GM21360 (cell line): Measurements from ENCODE around the gene ATF5.
"Not testable (repeated sequence)": the region's sequence is repeated elsewhere in the genome, so short reads cannot be mapped to it uniquely, and the experiment has no call there.

Experiments
- ATAC-seq: cut with Tn5 transposase; IDR thresholded peaks from one replicate; pipeline ENCODE4 v1.9.1; 2021; ENCODE audit warnings: mild to moderate bottlenecking, moderate library complexity; ENCODE audit not compliant: unreplicated experiment

Gene ATF5

GRCh38 chr19:49940482-49940791 lies 11.4 kb downstream of the ATF5 start:
- no peak for ATAC-seq

DNA sequence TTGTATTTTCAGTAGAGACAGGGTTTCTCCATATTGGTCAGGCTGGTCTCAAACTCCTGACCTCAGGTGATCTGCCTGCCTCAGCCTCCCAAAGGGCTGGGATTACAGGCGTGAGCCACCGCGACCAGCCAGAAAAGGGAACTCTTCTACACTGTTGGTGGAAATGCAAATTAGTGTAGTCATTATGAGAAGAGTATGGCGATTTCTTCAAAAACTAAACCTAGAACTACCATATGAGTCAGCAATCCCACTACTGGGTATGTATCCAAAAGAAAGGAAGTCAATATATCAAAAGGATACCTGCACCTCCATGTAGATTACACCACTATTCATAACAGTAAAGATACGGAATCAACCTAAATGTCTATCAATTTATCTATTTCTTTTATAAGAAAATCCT lies 15.6 kb downstream of the ATF5 start:
- ATAC-seq = not testable (repeated sequence)

GRCh38 chr19:49946415-49946814 lies 17.4 kb downstream of the ATF5 start:
- no peak for ATAC-seq

DNA sequence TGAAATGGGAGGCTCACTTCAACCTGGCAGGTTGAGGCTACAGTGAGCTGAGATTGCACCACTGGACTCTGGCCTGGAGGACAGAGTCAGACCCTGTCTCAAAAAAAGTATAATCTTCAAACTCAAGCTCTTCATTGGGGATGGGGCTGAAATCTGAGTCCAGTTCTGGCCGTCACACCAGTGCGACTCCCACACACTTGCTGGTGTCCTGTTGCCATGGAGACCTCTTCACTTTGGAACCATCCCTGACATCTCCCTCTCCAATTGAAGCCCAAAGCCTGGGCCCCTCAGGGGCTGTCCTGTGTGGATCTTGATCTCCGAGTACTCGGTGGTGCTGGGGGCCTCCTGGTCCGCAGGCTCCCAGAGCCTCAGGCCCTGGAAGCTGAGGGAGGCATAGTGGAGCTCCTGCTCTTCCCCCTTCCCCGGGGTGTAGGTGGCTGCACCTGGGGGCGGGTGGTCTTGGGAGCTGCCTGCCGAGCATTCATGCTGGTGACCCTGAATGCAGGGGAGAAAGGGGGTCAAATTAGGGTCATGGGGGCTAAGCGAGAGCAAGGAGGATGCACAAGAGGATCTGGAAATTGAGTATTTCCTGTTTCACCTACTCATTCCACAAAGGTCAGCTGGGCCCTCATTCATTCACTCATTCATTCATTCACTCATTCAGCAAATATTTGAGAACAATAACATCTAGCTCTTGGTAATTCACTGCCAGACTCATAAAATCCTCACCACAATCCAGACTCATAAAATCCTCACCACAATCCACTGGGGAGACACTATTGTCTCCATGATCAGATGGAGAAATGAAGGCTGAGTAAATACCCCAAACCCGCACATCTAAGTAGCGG lies 21.0 kb downstream of the ATF5 start:
- no peak for ATAC-seq

DNA sequence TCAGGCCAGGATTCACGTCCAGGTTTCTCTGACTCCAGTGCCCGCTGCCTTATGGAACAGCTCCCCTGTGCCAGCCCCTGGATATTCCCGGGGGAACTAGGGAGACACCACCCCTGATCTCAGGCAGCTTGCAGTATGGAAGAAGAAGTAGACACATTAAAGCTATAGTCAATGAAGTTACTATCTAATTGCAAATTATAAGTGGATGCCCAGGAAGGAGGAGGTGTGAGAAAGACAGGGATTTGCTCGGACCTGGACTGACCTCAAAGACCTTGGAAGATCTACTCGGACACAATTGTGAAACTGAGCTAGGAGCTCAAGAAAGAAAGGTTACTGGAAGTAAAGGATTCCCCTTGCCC lies 21.6 kb downstream of the ATF5 start:
- ATAC-seq = no peak

DNA sequence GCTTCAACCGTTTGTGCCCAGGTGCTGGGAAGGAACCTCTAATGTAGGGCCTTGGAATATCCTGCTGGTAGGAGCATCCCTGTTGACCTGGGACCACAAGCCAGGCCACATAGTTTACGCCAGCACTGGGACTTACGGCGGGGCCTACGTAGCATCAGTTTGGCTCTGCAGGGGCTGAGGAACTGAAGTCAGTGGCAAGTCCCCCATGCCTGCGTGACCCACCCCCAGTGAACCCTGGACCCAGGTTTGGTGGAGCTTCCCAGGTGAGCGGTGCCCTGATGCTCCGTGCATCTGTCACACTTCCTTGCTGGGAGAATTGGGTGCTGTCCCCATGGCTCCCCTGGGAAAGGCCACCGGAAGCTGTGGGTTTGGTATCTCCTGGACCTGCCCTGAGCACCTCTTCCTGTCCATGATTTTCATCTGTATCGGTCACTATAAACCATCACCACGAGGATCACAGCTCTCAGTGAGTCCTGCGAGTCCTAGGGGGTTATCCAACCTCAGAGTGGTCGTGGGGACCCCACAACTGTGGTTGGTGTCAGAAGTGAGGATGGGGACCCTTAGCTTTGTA lies 22.0 kb downstream of the ATF5 start:
- no peak for ATAC-seq

DNA sequence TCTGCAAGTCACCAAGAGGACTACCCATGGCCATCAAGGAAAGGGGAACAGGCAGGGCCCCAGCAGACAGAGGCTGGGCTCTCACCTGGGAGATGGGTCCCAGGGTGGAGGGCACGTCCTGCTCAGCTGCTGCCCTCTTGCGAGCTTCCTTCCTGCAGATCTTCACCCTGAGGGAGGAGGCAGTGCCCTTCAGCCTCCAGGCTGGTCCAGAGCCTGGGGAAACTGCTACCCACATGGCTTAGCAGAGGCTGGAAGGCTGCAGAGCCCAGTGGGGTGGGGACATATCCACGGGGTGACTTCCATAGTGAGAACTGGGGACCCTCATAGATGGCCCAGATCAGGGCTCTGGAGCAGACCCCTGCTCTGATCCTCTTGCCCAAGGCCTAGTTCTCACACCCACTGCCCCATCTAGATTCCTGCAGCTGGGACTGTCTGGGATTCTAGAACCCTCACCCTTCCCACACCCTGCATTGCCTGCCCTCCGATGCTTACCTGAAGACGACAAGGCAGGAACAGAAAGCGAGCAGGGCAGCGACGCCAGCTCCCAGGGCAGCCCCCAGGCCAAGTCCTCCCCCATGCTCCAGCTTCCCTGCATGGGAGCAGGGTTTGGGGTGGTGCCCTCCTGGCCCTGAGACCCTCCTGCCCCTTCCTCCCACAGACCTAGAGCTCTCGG lies 22.9 kb downstream of the ATF5 start:
- ATAC-seq = no peak

DNA sequence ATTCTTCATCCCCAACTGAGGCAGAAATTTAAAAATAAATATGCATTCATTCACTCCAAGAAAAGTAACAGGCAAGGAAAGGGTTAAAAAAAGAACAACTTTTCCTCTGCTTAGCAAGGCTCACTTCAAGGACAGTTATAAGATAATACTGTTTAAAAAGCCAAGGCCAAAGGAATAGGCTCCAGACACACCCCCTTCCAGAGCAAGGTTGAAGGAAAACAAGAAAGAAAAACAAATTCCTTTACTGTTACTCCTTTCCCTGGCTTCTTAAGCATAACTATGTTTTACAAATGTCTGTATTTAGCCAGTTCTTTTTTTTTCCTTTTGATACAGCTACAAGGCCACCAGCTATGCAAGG lies 23.5 kb downstream of the ATF5 start:
- no peak for ATAC-seq

GRCh38 chr19:49952906-49953305 lies 23.9 kb downstream of the ATF5 start:
- no peak for ATAC-seq

DNA sequence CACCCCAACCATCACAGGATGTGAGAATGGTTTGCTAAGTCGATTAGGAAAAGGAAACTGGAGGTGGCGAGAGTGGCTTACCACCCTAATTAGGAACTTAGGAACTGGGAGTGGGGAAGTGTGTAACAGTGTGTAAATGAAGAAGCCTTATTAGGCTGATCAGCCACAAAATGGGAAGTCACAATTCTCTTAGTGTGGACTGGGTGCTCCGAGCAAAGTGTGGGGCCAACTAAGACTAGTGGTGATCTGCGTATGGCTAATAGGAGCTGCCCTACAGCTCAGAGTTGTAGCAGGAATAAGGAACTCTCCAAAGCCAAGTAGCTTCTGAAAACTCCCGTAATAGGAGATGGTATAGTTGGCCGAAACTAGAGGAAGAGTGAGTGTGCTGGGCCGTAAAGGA lies 24.4 kb downstream of the ATF5 start:
- ATAC-seq = no peak

- ATAC-seq = no peak
Measured at GRCh38 chr19:49954092-49954829, 25.3 kb downstream of the ATF5 start.

DNA sequence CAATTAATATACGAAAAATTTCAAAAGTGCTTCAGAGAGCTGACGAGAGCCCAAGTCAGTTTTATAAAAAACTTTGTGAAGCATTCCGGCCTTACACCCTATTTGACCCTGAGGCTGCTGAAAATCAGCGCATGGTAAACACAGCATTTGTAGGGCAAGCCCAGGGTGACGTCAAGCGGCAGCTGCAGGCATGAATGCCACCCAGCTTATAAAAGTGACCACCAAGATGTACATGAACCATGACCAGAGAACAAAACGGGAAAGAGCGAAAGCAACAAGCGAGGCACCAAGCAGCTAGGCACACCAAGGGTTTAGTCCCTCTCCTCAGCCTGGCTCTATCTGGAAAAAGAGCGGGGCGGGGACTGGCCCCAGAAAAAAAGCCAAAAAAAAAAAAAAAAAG lies 25.9 kb downstream of the ATF5 start:
- no peak for ATAC-seq

DNA sequence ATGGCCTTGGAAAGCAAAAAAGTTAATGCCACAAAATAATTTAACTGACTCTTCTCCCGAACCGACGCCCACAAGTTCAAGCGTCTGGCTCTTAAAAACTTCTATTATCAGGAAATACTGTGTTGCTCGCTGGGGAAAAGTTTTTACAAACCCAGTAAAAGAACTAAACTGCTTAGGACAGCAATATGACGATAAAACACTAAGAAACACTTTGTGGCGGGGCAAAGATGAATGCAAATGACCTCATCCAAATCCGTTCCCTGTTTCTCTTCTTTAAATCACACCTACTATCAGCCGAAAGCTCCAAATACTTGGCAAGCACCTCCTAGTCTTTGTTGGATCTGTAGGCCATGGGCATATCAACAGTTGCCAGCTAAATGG lies 27.1 kb downstream of the ATF5 start:
- ATAC-seq = no peak

GRCh38 chr19:49957262-49957915 lies 28.4 kb downstream of the ATF5 start:
- no peak for ATAC-seq

- ATAC-seq = not testable (repeated sequence)
Measured at GRCh38 chr19:49958144-49958543, 29.1 kb downstream of the ATF5 start.

GRCh38 chr19:49958596-49958995 lies 29.6 kb downstream of the ATF5 start:
- not testable (repeated sequence) for ATAC-seq

DNA sequence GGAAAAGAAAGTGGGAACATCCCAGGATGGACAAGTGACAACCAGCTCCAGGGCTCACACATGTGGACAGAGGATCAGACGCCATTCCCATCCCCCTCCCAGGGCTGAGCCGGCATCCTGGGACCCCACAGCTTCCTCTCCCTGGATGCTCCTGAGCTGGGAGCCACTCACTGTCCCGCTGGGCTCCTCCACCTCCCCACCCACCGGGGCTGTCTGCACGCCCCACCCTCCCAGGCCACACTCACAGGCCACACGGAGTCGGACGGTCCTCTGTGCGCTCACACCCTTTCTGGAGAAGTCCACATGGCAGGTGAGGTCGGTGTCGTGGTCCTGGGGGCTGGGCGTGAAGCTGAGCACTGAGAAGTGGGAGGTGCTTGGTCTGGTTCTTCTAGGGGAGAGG lies 30.9 kb downstream of the ATF5 start:
- not testable (repeated sequence) for ATAC-seq

DNA sequence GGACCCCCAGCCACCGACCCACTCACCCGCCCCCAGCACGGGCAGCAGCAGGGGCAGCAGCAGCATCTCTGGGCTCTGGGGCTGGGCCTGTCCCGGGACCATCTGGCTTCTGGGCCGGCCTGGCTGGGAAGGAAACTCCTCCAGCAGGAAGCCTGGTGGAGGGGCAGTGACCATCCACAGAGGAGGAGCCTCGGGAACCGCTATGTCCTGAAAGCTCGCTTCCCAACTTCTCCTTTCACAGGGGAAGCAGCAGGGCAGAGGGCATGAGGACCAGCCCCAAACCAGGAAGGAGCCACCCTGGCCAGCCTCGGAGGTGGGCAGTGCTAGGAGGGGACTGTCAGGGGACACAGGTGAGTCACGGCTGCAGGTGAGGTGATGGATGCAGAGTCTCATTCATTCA lies 32.0 kb downstream of the ATF5 start, which contains the start of gene SIGLEC11:
Gene SIGLEC11 (minus strand): TSS at position 193 of the 400 bp plus-strand sequence. CDS start 91 bp downstream, at position 102.
- not testable (repeated sequence) for ATAC-seq

GRCh38 chr19:49968279-49968922 lies 39.4 kb downstream of the ATF5 start:
- no peak for ATAC-seq

DNA sequence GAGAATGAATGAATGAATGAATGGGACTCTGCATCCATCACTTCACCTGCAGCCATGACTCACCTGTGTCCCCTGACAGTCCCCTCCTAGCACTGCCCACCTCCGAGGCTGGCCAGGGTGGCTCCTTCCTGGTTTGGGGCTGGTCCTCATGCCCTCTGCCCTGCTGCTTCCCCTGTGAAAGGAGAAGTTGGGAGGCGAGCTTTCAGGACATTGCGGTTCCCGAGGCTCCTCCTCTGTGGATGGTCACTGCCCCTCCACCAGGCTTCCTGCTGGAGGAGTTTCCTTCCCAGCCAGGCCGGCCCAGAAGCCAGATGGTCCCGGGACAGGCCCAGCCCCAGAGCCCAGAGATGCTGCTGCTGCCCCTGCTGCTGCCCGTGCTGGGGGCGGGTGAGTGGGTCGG lies 40.4 kb downstream of the ATF5 start:
- ATAC-seq = not testable (repeated sequence)

GRCh38 chr19:49971991-49972411 lies 43.0 kb downstream of the ATF5 start:
- ATAC-seq = no peak
